SK-N-SH (cell line): Measurements from ENCODE around the gene CARD18.

Experiments used
- EZH2phosphoT487 ChIP-seq: fragments of 200-600 bp; sonication (generic); IDR thresholded peaks from 2 replicates; pipeline ENCODE4 v1.6.1; 2017; ENCODE audit warnings: low read depth, mixed run types, mild to moderate bottlenecking, antibody characterized with exemption, moderate library complexity, borderline replicate concordance
- GABPA ChIP-seq: IDR thresholded peaks from 2 replicates; pipeline ENCODE4 v1.4.0; 2012; ENCODE audit warnings: low read depth, mild to moderate bottlenecking
- JUND ChIP-seq: IDR thresholded peaks from 2 replicates; pipeline ENCODE4 v1.4.0; 2012
- MXI1 ChIP-seq: IDR thresholded peaks from 2 replicates; pipeline ENCODE4 v1.6.1; 2012; ENCODE audit warnings: mild to moderate bottlenecking, low read depth, low read length, improper control_type of control experiment
- POLR2AphosphoS5 ChIP-seq: IDR thresholded peaks from 2 replicates; pipeline ENCODE4 v1.6.1; 2012; ENCODE audit warnings: low read depth, low read length
- RAD21 ChIP-seq: IDR thresholded peaks from 2 replicates; pipeline ENCODE4 v1.6.1; 2012; ENCODE audit warnings: mild to moderate bottlenecking, low read length
- RXRA ChIP-seq: IDR thresholded peaks from 2 replicates; pipeline ENCODE4 v1.4.0; 2012; ENCODE audit warnings: low read depth, mild to moderate bottlenecking, borderline replicate concordance
- SMC3 ChIP-seq: IDR thresholded peaks from 2 replicates; pipeline ENCODE4 v1.6.1; 2012; ENCODE audit warnings: low read depth, low read length, improper control_type of control experiment
- TAF1 ChIP-seq: IDR thresholded peaks from 2 replicates; pipeline ENCODE4 v1.6.1; 2012; ENCODE audit warnings: low read depth, mild to moderate bottlenecking, low read length, moderate library complexity, borderline replicate concordance
- TF ChIP-seq, protein P1 (sequence below): fragments of 200-600 bp; sonication (generic); IDR thresholded peaks from 2 replicates; pipeline ENCODE4 v1.6.1; 2017; ENCODE audit warnings: antibody characterized with exemption, mild to moderate bottlenecking, moderate library complexity
- TF ChIP-seq, protein P2 (sequence below): IDR thresholded peaks from 2 replicates; pipeline ENCODE4 v1.4.0; 2012; ENCODE audit warnings: low read depth

DNA sequence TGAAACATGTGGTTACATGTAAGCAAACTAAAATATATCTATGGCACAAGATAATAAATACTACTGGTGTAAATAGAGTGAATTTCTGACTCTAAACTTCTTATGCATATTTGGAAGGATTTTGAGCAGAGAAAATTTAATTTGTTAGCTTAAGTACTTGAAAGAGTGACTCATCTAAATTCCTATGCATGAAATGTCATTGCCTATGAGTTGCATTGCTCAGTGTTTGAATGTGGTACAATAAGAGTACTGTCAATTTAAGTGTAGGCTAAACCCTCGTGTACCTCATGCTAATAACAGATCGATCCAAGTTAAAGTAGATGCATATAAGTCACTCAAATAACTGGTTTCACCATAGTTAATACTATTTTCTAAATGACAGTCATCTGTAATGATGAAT is 5.3 kb upstream of the CARD18 start:
- TF ChIP-seq, protein P1, sequence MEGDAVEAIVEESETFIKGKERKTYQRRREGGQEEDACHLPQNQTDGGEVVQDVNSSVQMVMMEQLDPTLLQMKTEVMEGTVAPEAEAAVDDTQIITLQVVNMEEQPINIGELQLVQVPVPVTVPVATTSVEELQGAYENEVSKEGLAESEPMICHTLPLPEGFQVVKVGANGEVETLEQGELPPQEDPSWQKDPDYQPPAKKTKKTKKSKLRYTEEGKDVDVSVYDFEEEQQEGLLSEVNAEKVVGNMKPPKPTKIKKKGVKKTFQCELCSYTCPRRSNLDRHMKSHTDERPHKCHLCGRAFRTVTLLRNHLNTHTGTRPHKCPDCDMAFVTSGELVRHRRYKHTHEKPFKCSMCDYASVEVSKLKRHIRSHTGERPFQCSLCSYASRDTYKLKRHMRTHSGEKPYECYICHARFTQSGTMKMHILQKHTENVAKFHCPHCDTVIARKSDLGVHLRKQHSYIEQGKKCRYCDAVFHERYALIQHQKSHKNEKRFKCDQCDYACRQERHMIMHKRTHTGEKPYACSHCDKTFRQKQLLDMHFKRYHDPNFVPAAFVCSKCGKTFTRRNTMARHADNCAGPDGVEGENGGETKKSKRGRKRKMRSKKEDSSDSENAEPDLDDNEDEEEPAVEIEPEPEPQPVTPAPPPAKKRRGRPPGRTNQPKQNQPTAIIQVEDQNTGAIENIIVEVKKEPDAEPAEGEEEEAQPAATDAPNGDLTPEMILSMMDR: no peak
- TF ChIP-seq EZH2phosphoT487 (no peak), GABPA (no peak), RXRA (no peak), JUND (peak; percentile 9; the same call in 1 of the 2 replicates), RAD21 (no peak), MXI1 (no peak), POLR2AphosphoS5 (no peak), SMC3 (no peak), TAF1 (no peak)
- TF ChIP-seq, protein P2, sequence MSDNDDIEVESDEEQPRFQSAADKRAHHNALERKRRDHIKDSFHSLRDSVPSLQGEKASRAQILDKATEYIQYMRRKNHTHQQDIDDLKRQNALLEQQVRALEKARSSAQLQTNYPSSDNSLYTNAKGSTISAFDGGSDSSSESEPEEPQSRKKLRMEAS: no peak
